Measurements from ENCODE around the gene SNED1.

SNED1 gene

DNA sequence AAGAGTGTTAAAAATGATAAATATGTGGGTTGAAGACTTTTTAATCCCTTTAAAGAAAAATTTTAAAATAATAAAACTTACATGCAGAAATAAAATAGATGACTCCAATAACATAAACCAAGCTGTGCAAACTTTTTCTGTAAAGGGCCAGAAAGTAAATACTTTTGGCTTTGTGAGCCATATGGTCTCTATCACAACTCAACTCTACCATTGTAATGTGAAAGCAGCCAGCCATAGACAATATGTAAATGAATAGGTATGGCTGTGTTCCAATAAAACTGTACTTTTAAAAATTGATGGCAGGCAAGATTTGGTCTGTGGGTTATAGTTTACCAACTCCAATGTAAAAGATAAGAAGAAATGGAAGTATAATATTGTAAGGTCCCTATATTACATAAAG is 45.2 kb downstream of the SNED1 start:
- Histone ChIP-seq H3K23ac (ENCODE audit: low read depth, low read length, poor library complexity) (no peak overlapping the region), H2BK120ac (ENCODE audit: low read depth, low read length) (no peak overlapping the region), H3K27me3 (ENCODE audit: control insufficient read depth in 3 of 3, insufficient read depth in 3 of 3, low read depth in 1 of 3, low read length in 3 of 3) (peaks cover 0 to 32% (median 0%) of the 10 kb centered on the region in 3 experiments), H3K18ac (ENCODE audit: low read length) (no peak overlapping the region), H2BK5ac (ENCODE audit: low read length) (no peak overlapping the region), H3K14ac (ENCODE audit: low read length) (no peak overlapping the region), H3K4me3 (ENCODE audit: low read length in 2 of 2) (no peak overlapping the region), H3K27ac (replicated peaks; ENCODE audit: low read length) (no peak overlapping the region), H3K36me3 (replicated peaks in 1 of 2; ENCODE audit: control insufficient read depth in 2 of 2, insufficient read depth in 2 of 2, low read length in 2 of 2) (no peaks in the 10 kb centered on the region), H2AK5ac (ENCODE audit: low read depth, low read length) (no peak overlapping the region), H3K4me1 (ENCODE audit: control insufficient read depth in 2 of 2, insufficient read depth in 1 of 2, low read depth in 1 of 2, low read length in 2 of 2) (no peaks in the 10 kb centered on the region), H4K8ac (ENCODE audit: low read depth, low read length) (no peak overlapping the region), H3K79me1 (ENCODE audit: low read depth, low read length) (no peaks in the 10 kb centered on the region), H3K9me3 (replicated peaks in 1 of 2; ENCODE audit: control insufficient read depth in 2 of 2, insufficient read depth in 1 of 2, low read depth in 1 of 2, low read length in 2 of 2) (peaks cover 0 to 2% of the 10 kb centered on the region in 2 donors), H2AFZ (ENCODE audit: low read length) (no peak overlapping the region), H3K4ac (ENCODE audit: low read length) (no peak overlapping the region), H4K91ac (ENCODE audit: low read depth, low read length, poor library complexity) (no peak overlapping the region), H2BK12ac (ENCODE audit: low read length) (no peak overlapping the region), H3K4me2 (ENCODE audit: insufficient read depth, low read length, poor library complexity, severe bottlenecking) (no peak overlapping the region), H2BK15ac (ENCODE audit: low read length) (no peak overlapping the region), H3K9ac (ENCODE audit: low read depth, low read length, poor library complexity) (no peak overlapping the region)
- DNase-seq (ENCODE audit: low spot score), result no peak

DNA sequence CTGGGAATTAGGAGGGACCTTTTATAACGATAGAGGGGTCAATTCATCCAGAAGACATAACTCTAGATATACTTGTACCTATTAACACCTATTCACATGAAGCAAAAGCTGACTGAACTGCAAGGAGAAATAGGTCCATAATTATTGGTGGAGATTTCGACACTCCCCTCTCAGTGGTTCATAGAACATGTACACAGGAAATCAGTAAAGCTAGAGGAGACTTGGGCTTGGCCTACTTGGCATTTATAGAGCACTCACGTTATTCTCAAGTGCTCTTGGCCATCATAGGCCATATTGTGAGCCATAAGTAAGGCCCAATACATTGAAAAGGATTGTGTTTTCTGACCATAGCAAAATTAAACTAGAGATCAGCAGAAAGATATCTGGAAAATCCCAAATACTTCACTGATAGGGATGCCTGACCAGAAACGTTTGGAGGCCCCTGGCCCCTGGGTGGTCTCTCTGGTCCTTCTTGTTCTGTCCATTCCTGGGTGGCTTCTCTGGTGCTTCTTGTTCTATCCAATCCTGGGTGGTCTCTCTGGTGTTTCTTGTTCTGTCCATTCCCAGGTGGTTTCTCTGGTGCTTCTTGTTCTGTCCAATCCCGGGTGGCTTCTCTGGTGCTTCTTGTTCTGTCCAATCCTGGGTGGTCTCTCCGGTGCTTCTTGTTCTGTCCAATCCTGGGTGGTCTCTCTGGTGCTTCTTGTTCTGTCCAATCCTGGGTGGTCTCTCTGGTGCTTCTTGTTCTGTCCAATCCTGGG is 49.0 kb downstream of the SNED1 start:
- DNase-seq (ENCODE audit: low spot score), result no peak
- H2BK12ac ChIP-seq (ENCODE audit: low read length), result no peak overlapping the region
- WGBS, 2 donors (ENCODE audit: extremely low coverage in 2 of 2, insufficient read length in 2 of 2, insufficient replicate concordance in 1 of 2), result no CpG with 5 or more reads among the region's 6 CpGs

DNA sequence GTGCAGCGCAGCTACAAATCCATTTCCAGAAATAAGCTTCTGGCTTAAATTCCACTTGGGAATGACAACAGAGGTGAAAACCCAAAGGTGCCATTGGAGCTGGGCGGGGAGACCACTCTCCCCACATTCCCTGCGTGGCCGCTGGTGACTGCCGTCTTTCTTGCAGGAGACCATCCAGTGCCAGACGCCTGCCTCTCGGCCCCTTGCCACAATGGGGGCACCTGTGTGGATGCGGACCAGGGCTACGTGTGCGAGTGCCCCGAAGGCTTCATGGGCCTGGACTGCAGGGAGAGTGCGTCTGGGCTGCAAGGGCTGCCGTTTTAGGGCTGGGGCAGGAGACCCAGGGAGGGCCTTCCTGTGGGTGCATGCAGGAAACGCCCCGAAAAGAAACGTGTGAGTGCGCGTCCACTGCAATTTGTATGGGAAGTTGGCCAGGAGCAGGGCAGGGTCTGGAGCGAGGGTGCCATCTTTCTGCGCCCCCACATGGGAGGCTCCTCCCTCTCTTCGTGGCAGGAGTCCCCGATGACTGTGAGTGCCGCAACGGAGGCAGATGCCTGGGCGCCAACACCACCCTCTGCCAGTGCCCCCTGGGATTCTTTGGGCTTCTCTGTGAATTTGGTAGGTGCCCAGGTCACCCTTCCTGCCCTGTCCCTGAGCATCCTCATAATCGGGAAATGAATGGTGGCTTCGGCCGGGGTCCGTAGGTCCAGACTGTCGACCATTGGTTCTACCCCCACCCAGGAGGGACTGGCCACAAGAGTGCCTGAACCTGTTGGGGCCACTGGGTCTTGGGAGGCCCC is 49.9 kb downstream of the SNED1 start:
- H3K23ac ChIP-seq (ENCODE audit: low read depth, low read length, poor library complexity), result no peak overlapping the region
- no peak overlapping the region for H3K27ac ChIP-seq (replicated peaks; ENCODE audit: low read length)
- no peak overlapping the region for H4K8ac ChIP-seq (ENCODE audit: low read depth, low read length)
- H3K4me2 ChIP-seq (ENCODE audit: insufficient read depth, low read length, poor library complexity, severe bottlenecking), result no peak overlapping the region
- WGBS, 2 donors (ENCODE audit: extremely low coverage in 2 of 2, insufficient read length in 2 of 2, insufficient replicate concordance in 1 of 2), result no CpG with 5 or more reads among the region's 30 CpGs
- no peaks in the 10 kb centered on the region for H3K9me3 ChIP-seq (replicated peaks in 1 of 2; ENCODE audit: control insufficient read depth in 2 of 2, insufficient read depth in 1 of 2, low read depth in 1 of 2, low read length in 2 of 2)
- no peak overlapping the region for H2BK12ac ChIP-seq (ENCODE audit: low read length)
- peaks cover 3% of the 10 kb centered on the region for H3K79me1 ChIP-seq (ENCODE audit: low read depth, low read length)
- DNase-seq (ENCODE audit: low spot score), result no peak
- no peak overlapping the region for H3K4ac ChIP-seq (ENCODE audit: low read length)
- H3K9ac ChIP-seq (ENCODE audit: low read depth, low read length, poor library complexity), result no peak overlapping the region
- H3K36me3 ChIP-seq (replicated peaks in 1 of 2; ENCODE audit: control insufficient read depth in 2 of 2, insufficient read depth in 2 of 2, low read length in 2 of 2), result no peaks in the 10 kb centered on the region
- no peaks in the 10 kb centered on the region for H3K4me1 ChIP-seq (ENCODE audit: control insufficient read depth in 2 of 2, insufficient read depth in 1 of 2, low read depth in 1 of 2, low read length in 2 of 2)
- no peak overlapping the region for H4K91ac ChIP-seq (ENCODE audit: low read depth, low read length, poor library complexity)
- H2BK5ac ChIP-seq (ENCODE audit: low read length), result no peak overlapping the region
- H2AFZ ChIP-seq (ENCODE audit: low read length), result no peak overlapping the region
- no peak overlapping the region for H2BK120ac ChIP-seq (ENCODE audit: low read depth, low read length)
- no peak overlapping the region for H2AK5ac ChIP-seq (ENCODE audit: low read depth, low read length)
- H3K18ac ChIP-seq (ENCODE audit: low read length), result no peak overlapping the region
- H3K27me3 ChIP-seq (ENCODE audit: control insufficient read depth in 3 of 3, insufficient read depth in 3 of 3, low read depth in 1 of 3, low read length in 3 of 3), result peaks cover 0 to 32% (median 2%) of the 10 kb centered on the region in 3 experiments
- H3K4me3 ChIP-seq (ENCODE audit: low read length in 2 of 2), result no peak overlapping the region
- H2BK15ac ChIP-seq (ENCODE audit: low read length), result no peak overlapping the region
- H3K14ac ChIP-seq (ENCODE audit: low read length), result no peak overlapping the region

More for the DNA sequence above, 49.0 kb downstream of the SNED1 start:
- no peak overlapping the region for H3K9ac ChIP-seq (ENCODE audit: low read depth, low read length, poor library complexity)
- H3K79me1 ChIP-seq (ENCODE audit: low read depth, low read length), result peaks cover 3% of the 10 kb centered on the region
- no peak overlapping the region for H2AK5ac ChIP-seq (ENCODE audit: low read depth, low read length)
- no peak overlapping the region for H3K18ac ChIP-seq (ENCODE audit: low read length)
- no peaks in the 10 kb centered on the region for H3K4me1 ChIP-seq (ENCODE audit: control insufficient read depth in 2 of 2, insufficient read depth in 1 of 2, low read depth in 1 of 2, low read length in 2 of 2)
- no peak overlapping the region for H3K4me2 ChIP-seq (ENCODE audit: insufficient read depth, low read length, poor library complexity, severe bottlenecking)
- H3K9me3 ChIP-seq (replicated peaks in 1 of 2; ENCODE audit: control insufficient read depth in 2 of 2, insufficient read depth in 1 of 2, low read depth in 1 of 2, low read length in 2 of 2), result peaks cover 0 to 2% of the 10 kb centered on the region in 2 donors
- H2BK120ac ChIP-seq (ENCODE audit: low read depth, low read length), result no peak overlapping the region
- H2BK15ac ChIP-seq (ENCODE audit: low read length), result no peak overlapping the region
- H3K27me3 ChIP-seq (ENCODE audit: control insufficient read depth in 3 of 3, insufficient read depth in 3 of 3, low read depth in 1 of 3, low read length in 3 of 3), result peaks cover 0 to 30% (median 2%) of the 10 kb centered on the region in 3 experiments
- H4K91ac ChIP-seq (ENCODE audit: low read depth, low read length, poor library complexity), result no peak overlapping the region
- no peak overlapping the region for H4K8ac ChIP-seq (ENCODE audit: low read depth, low read length)
- no peak overlapping the region for H3K4me3 ChIP-seq (ENCODE audit: low read length in 2 of 2)
- H3K4ac ChIP-seq (ENCODE audit: low read length), result no peak overlapping the region
- H3K27ac ChIP-seq (replicated peaks; ENCODE audit: low read length), result no peak overlapping the region
- H2BK5ac ChIP-seq (ENCODE audit: low read length), result no peak overlapping the region
- H3K36me3 ChIP-seq (replicated peaks in 1 of 2; ENCODE audit: control insufficient read depth in 2 of 2, insufficient read depth in 2 of 2, low read length in 2 of 2), result no peaks in the 10 kb centered on the region
- no peak overlapping the region for H2AFZ ChIP-seq (ENCODE audit: low read length)
- no peak overlapping the region for H3K23ac ChIP-seq (ENCODE audit: low read depth, low read length, poor library complexity)
- no peak overlapping the region for H3K14ac ChIP-seq (ENCODE audit: low read length)

DNA sequence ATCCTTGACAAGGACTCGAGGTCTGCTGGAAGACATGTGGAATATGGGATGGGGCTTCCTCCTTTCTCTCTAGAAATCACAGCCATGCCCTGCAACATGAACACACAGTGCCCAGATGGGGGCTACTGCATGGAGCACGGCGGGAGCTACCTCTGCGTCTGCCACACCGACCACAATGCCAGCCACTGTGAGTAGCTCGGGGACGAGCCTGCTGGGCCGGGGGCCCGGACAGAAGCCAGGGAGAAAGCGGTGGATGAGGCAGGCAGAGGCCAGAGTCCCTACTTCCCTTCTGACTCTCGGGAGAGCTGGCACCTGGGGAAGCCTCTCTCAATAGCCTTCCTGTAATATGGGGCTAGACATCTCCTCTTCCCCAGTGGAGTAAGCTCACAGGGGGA is 50.5 kb downstream of the SNED1 start:
- Histone ChIP-seq H3K4ac (ENCODE audit: low read length) (no peak overlapping the region), H3K27ac (replicated peaks; ENCODE audit: low read length) (no peak overlapping the region), H3K4me1 (ENCODE audit: control insufficient read depth in 2 of 2, insufficient read depth in 1 of 2, low read depth in 1 of 2, low read length in 2 of 2) (no peaks in the 10 kb centered on the region), H3K9ac (ENCODE audit: low read depth, low read length, poor library complexity) (no peak overlapping the region), H2AFZ (ENCODE audit: low read length) (no peak overlapping the region), H3K36me3 (replicated peaks in 1 of 2; ENCODE audit: control insufficient read depth in 2 of 2, insufficient read depth in 2 of 2, low read length in 2 of 2) (no peaks in the 10 kb centered on the region), H3K18ac (ENCODE audit: low read length) (no peak overlapping the region), H3K27me3 (ENCODE audit: control insufficient read depth in 3 of 3, insufficient read depth in 3 of 3, low read depth in 1 of 3, low read length in 3 of 3) (peaks cover 0 to 34% (median 2%) of the 10 kb centered on the region in 3 experiments), H2BK5ac (ENCODE audit: low read length) (no peak overlapping the region), H3K4me2 (ENCODE audit: insufficient read depth, low read length, poor library complexity, severe bottlenecking) (no peak overlapping the region), H3K9me3 (replicated peaks in 1 of 2; ENCODE audit: control insufficient read depth in 2 of 2, insufficient read depth in 1 of 2, low read depth in 1 of 2, low read length in 2 of 2) (no peaks in the 10 kb centered on the region), H3K4me3 (ENCODE audit: low read length in 2 of 2) (no peak overlapping the region), H4K91ac (ENCODE audit: low read depth, low read length, poor library complexity) (no peak overlapping the region), H2AK5ac (ENCODE audit: low read depth, low read length) (no peak overlapping the region), H3K79me1 (ENCODE audit: low read depth, low read length) (peaks cover 3% of the 10 kb centered on the region), H3K14ac (ENCODE audit: low read length) (no peak overlapping the region), H4K8ac (ENCODE audit: low read depth, low read length) (no peak overlapping the region), H2BK12ac (ENCODE audit: low read length) (no peak overlapping the region), H2BK120ac (ENCODE audit: low read depth, low read length) (no peak overlapping the region), H3K23ac (ENCODE audit: low read depth, low read length, poor library complexity) (no peak overlapping the region), H2BK15ac (ENCODE audit: low read length) (no peak overlapping the region)
- WGBS, 2 donors (ENCODE audit: extremely low coverage in 2 of 2, insufficient read length in 2 of 2, insufficient replicate concordance in 1 of 2), result no CpG with 5 or more reads among the region's 11 CpGs
- no peak for DNase-seq (ENCODE audit: low spot score)
